Measurements from ENCODE around the gene STRIP2. TPM values are rescaled to one million over a fixed set of nuclear protein-coding genes. Genes with fewer than 3 reads are reported as not detected.

Gene STRIP2
- total RNA-seq = 1 to 10 TPM in 1 of 2 donors, under 1 TPM in 1; 0.67 to 2.1 TPM
- 2.3 to 4.4 reads per million in 2 donors for total RNA-seq

DNA sequence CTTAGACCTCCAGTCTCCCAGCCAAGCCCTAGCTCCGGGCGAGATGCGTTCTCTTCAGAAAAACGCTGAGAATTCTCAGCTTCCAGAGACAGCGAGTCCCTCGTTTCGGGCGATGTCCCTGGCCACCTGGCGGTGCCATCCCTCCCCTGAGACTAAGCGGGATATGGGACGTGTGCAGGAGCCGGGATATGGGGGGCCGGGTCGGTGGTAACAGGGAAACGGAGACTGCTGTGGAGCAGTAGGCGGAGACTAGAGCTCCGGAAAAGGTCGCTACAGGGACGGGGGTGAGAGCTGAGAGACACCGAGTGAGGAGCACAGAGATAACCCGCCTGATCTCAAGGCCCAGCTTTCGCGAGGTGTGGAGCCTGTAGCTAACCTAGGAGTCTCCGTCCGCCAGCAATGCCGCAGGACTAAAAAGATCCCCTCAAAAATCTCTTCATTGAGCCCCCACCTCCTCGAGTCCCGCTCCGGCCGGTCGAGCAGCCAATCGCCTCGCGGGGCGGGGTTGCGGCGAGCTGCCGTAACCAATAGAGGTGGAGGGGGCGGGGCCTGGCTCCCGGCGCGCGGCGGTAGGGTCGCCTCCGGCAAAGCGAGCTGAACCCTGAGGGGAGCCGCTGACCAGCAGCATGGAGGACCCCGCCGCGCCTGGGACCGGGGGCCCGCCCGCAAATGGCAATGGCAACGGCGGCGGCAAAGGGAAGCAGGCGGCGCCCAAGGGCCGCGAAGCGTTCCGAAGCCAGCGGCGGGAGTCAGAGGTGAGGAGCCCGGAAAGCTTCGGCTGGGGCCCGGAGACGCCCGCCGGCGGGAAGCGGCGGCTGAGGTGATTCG, at the start of gene STRIP2:
Gene STRIP2 (plus strand): TSS at position 586 of the 828 bp plus-strand sequence. CDS start 41 bp downstream, at position 627.
- Mint-ChIP-seq H3K4me1 (peaks cover 10% of the 10 kb centered on the region), H3K27me3 (peaks cover 34% of the 10 kb centered on the region)

GRCh38 chr7:129385116-129385515, 49.1 kb upstream of the STRIP2 start:
- no peaks in the 10 kb centered on the region for H3K9me3 ChIP-seq (ENCODE audit: control insufficient read depth, low read length, poor library complexity, severe bottlenecking)
- Mint-ChIP-seq H3K36me3 (ENCODE audit: low read depth) (peaks cover 8% of the 10 kb centered on the region), H3K4me1 (peaks cover 9% of the 10 kb centered on the region), H3K27ac (no peak overlapping the region), H3K4me3 (no peak overlapping the region), H3K27me3 (no peaks in the 10 kb centered on the region)
- ATAC-seq = no peak
- no peak for DNase-seq

More for the DNA sequence above, at the start of gene STRIP2:
- Mint-ChIP-seq H3K4me3 (peak within 1 kb of the TSS; percentile 93), H3K36me3 (ENCODE audit: low read depth) (peaks cover 2% of the 10 kb centered on the region), H3K27ac (peak within 1 kb of the TSS; percentile 77)
- DNase-seq (peak; percentile 83 to 92 (median 89)), ATAC-seq (peak; percentile 97)
- no peaks in the 10 kb centered on the region for H3K9me3 ChIP-seq (ENCODE audit: control insufficient read depth, low read length, poor library complexity, severe bottlenecking)

- Mint-ChIP-seq H3K4me3 (no peak overlapping the region), H3K27me3 (no peaks in the 10 kb centered on the region), H3K27ac (no peak overlapping the region), H3K36me3 (ENCODE audit: low read depth) (peaks cover 8% of the 10 kb centered on the region), H3K4me1 (peaks cover 9% of the 10 kb centered on the region)
- ATAC-seq (no peak), DNase-seq (no peak)
- H3K9me3 ChIP-seq (ENCODE audit: control insufficient read depth, low read length, poor library complexity, severe bottlenecking) = no peaks in the 10 kb centered on the region
These were observed 48.6 kb upstream of the STRIP2 start for GRCh38 chr7:129385598-129385997.

GRCh38 chr7:129386506-129386905, 47.7 kb upstream of the STRIP2 start:
- H3K36me3 Mint-ChIP-seq (ENCODE audit: low read depth) = peaks cover 8% of the 10 kb centered on the region
- no peak overlapping the region for H3K4me3 Mint-ChIP-seq
- ATAC-seq = no peak
- peaks cover 9% of the 10 kb centered on the region for H3K4me1 Mint-ChIP-seq
- no peaks in the 10 kb centered on the region for H3K27me3 Mint-ChIP-seq
- H3K9me3 ChIP-seq (ENCODE audit: control insufficient read depth, low read length, poor library complexity, severe bottlenecking) = no peaks in the 10 kb centered on the region
- H3K27ac Mint-ChIP-seq = no peak overlapping the region
- DNase-seq = no peak

GRCh38 chr7:129387537-129387936, 46.7 kb upstream of the STRIP2 start:
- no peaks in the 10 kb centered on the region for H3K9me3 ChIP-seq (ENCODE audit: control insufficient read depth, low read length, poor library complexity, severe bottlenecking)
- Mint-ChIP-seq H3K27ac (no peak overlapping the region), H3K4me3 (no peak overlapping the region), H3K4me1 (peaks cover 5% of the 10 kb centered on the region), H3K36me3 (ENCODE audit: low read depth) (peaks cover 8% of the 10 kb centered on the region), H3K27me3 (no peaks in the 10 kb centered on the region)
- no peak for ATAC-seq
- no peak for DNase-seq

DNA sequence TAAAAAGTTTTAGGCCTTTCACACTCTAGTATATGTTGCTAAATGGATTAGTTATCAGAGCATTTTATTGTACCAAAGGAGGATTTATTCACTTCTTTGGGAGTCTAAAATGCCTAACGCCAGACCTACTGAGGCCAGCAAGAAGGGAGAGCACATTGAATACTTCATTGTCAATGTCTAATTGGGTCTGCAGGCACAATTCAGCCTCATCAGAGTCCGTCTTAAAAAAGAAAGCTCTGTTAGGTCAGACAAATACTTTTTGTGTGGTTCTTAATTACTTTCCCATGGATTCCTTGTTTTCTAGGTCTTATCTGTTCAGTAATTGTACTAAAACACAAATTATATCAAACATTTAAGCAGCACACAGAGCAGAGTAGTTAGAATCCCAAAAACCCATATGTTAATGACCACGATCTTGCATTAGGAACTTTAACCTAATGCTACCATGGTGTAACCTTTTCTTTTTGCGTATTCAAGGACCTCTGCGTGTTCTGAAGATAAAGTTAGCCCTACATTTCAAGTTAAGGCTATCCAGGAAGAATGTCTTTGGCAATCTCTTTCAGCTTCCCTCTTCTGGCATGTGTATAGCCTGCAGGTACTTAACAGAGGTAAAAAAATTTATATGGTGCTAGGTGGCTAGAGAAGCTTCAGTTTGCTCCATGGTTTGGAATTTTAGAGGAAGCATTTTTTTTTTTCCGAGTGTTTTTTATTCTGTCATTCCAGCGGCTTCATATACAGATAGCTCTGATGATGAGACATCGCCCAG, 45.7 kb upstream of the STRIP2 start:
- no peaks in the 10 kb centered on the region for H3K9me3 ChIP-seq (ENCODE audit: control insufficient read depth, low read length, poor library complexity, severe bottlenecking)
- Mint-ChIP-seq H3K27me3 (no peaks in the 10 kb centered on the region), H3K36me3 (ENCODE audit: low read depth) (peaks cover 6% of the 10 kb centered on the region), H3K4me3 (no peak overlapping the region), H3K27ac (no peak overlapping the region), H3K4me1 (peaks cover 2% of the 10 kb centered on the region)
- DNase-seq (no peak), ATAC-seq (no peak)

DNA sequence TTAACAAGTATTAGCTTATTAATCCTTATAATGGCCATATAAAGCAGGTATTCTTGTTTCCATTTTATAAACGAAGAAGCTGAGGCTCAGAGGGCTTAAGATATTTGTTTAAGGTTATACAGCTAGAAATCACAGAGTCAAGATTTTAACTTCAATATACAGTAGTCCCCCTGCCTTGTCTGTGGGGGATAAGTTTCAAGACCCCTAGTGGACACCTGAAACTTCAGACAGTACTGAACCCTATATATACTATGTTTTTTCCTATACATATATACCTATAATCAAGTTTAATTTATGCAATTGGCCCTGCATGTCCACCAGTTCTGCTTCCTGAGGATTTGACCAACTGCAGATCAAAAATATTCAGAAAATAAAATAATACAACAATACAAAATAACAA, 44.4 kb upstream of the STRIP2 start:
- Mint-ChIP-seq H3K36me3 (ENCODE audit: low read depth) (peaks cover 7% of the 10 kb centered on the region), H3K4me3 (no peak overlapping the region), H3K27me3 (no peaks in the 10 kb centered on the region), H3K27ac (no peak overlapping the region), H3K4me1 (peaks cover 3% of the 10 kb centered on the region)
- H3K9me3 ChIP-seq (ENCODE audit: control insufficient read depth, low read length, poor library complexity, severe bottlenecking) = no peaks in the 10 kb centered on the region
- no peak for ATAC-seq
- DNase-seq = no peak

- H3K27ac Mint-ChIP-seq = no peak overlapping the region
- H3K27me3 Mint-ChIP-seq = no peaks in the 10 kb centered on the region
- peaks cover 3% of the 10 kb centered on the region for H3K4me1 Mint-ChIP-seq
- H3K4me3 Mint-ChIP-seq = no peak overlapping the region
- no peaks in the 10 kb centered on the region for H3K9me3 ChIP-seq (ENCODE audit: control insufficient read depth, low read length, poor library complexity, severe bottlenecking)
- ATAC-seq = no peak
- DNase-seq = no peak
- H3K36me3 Mint-ChIP-seq (ENCODE audit: low read depth) = peaks cover 7% of the 10 kb centered on the region
These were observed 43.9 kb upstream of the STRIP2 start for GRCh38 chr7:129390314-129390713.

- Mint-ChIP-seq H3K4me3 (no peak overlapping the region), H3K36me3 (ENCODE audit: low read depth) (peaks cover 7% of the 10 kb centered on the region), H3K4me1 (peaks cover 3% of the 10 kb centered on the region), H3K27me3 (no peaks in the 10 kb centered on the region), H3K27ac (no peak overlapping the region)
- no peak for ATAC-seq
- H3K9me3 ChIP-seq (ENCODE audit: control insufficient read depth, low read length, poor library complexity, severe bottlenecking) = no peaks in the 10 kb centered on the region
- no peak for DNase-seq
These were observed 42.6 kb upstream of the STRIP2 start for GRCh38 chr7:129391546-129392171.

DNA sequence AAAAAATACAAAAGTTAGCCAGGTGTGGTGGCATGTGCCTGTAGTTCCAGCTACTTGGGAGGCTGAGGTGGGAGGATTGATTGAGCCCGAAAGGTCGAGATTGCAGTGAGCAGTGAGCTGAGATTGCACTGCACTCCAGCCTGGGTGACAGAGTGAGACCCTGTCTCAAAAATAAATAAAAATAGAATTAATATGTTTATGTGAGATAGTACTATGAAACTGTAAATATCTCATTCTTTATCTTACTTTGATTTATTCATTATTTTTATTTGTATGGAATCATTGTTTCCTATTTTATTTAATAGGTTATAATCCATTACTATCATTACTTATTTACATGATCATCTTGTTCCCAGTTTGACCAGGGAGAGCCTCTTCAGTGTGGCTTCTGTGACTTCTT, 41.0 kb upstream of the STRIP2 start:
- Mint-ChIP-seq H3K36me3 (ENCODE audit: low read depth) (peaks cover 7% of the 10 kb centered on the region), H3K27ac (no peak overlapping the region), H3K4me3 (no peak overlapping the region), H3K4me1 (peaks cover 3% of the 10 kb centered on the region), H3K27me3 (no peaks in the 10 kb centered on the region)
- ATAC-seq (no peak), DNase-seq (no peak)
- no peaks in the 10 kb centered on the region for H3K9me3 ChIP-seq (ENCODE audit: control insufficient read depth, low read length, poor library complexity, severe bottlenecking)

DNA sequence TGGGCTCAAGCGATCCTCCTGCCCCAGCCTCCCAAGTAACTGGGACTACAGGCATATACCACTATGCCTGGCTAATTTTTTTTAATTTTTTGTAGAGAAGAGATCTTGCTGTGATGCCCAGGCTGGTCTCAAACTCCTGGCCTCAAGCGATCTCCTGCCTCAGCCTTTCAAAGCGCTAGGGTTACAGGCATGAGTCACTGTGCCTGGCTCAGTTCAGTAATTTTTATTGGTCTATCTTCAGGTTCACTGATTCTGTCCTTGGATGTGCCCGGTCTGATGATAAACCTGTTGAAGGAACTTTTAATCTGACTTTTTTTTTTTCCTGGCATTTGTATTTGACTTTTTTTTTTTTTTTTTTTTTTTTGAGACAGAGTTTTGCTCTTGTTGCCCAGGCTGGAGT, 40.1 kb upstream of the STRIP2 start:
- DNase-seq = no peak
- H3K27me3 Mint-ChIP-seq = no peaks in the 10 kb centered on the region
- no peak overlapping the region for H3K27ac Mint-ChIP-seq
- peaks cover 3% of the 10 kb centered on the region for H3K4me1 Mint-ChIP-seq
- H3K9me3 ChIP-seq (ENCODE audit: control insufficient read depth, low read length, poor library complexity, severe bottlenecking) = no peaks in the 10 kb centered on the region
- no peak overlapping the region for H3K4me3 Mint-ChIP-seq
- no peak for ATAC-seq
- peaks cover 7% of the 10 kb centered on the region for H3K36me3 Mint-ChIP-seq (ENCODE audit: low read depth)

DNA sequence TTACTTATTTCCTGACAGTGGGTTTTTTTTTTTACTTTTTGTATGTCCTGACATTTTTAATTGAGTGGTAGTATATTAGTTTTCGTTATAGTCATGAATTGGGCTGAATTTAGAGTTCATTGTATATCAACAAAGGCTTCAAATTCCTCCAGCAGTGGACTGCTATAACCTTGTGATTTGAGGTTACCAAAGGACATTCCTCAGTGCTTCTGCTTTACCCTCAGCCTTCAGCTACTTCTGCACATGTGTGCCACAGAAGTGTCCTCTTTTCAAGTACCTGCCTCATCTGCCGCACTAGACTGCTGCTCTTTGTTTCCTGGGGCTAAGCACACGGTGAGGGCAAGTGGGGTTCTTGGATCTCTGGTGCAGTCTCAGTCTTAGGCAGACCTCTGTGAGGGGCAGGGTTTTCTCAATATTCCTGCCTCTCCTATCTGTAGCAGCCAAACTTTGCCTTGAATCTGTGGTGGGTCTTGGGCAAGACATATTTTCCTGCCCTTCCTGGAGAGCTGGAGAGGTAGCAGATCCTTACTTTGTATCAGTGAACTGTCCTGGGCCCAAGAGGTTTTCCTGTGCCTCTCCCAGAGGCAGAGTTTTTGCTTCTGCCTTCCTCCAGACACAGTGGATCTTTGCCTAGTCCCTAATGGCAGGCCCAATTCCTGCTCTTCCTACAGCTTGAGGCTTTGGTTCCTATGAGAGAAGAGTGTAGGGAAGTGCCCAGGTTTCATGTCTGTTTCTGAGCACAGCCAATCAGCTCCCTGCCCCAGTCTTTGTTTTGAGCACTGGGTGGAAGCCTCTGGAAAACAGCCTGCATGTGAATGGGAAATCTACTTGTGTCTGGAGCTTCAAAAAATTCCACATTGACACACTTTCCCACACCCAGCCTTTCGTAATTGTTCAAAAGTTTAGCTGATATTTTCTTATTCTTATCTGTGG, 39.0 kb upstream of the STRIP2 start:
- Mint-ChIP-seq H3K4me3 (no peak overlapping the region), H3K27me3 (no peaks in the 10 kb centered on the region), H3K36me3 (ENCODE audit: low read depth) (peaks cover 11% of the 10 kb centered on the region), H3K4me1 (peaks cover 3% of the 10 kb centered on the region), H3K27ac (no peak overlapping the region)
- ATAC-seq (no peak), DNase-seq (no peak)
- H3K9me3 ChIP-seq (ENCODE audit: control insufficient read depth, low read length, poor library complexity, severe bottlenecking) = no peaks in the 10 kb centered on the region
